HCEC 1CT (cell line): ENCODE data around the gene RAB44.
"Not testable (repeated sequence)": the region's sequence is repeated elsewhere in the genome, so short reads cannot be mapped to it uniquely, and the experiment has no call there.

Experiments used
- DNase-seq: peaks from one replicate; pipeline ENCODE4 v3.0.0-alpha.2; 2017

RAB44 gene

GRCh38 chr6:36697481-36697903 lies at the start of gene RAB44:
RAB44 (plus strand) TSS chr6:36697826; CDS start chr6:36704236, 6,410 bp downstream.
- no peak for DNase-seq

GRCh38 chr6:36649086-36649485 lies 48.5 kb upstream of the RAB44 start:
- DNase-seq: no peak

DNA sequence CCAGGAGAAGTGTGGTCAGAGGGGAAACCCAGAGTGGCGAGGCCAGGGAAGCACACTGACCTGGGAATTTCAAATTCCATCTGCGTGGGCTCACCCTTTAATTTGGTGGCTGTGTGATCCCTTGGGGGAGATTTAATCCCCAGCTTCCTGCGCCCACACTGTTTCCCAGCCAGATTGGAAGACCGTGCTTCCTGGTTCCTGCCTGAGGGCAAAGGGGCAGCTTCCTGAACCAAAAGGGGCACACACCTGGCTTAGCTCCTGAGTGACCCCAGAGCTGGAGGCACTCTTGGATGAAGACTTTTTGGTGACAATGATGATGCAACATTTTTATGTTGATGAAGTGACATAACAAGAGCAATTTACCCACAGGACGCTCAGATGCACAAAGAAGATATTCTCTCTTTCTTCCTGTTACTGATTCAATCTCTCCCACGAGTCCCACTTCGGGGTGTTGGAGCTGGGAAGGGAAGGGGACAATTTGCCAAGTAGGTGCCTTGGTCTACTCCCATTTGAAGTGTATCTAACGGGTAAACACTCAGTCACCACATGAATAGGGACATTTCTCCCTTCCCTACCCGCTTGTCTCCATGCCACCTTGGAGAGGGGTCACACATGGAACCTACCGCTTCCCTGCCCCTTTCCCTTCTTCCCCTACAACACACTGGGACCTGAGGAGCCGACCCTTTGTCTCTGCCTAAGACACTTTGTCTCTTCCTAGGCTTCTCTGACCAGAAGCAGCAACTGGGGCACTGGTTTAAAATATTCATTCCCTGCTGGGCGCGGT lies 47.7 kb upstream of the RAB44 start:
- DNase-seq: no peak

DNA sequence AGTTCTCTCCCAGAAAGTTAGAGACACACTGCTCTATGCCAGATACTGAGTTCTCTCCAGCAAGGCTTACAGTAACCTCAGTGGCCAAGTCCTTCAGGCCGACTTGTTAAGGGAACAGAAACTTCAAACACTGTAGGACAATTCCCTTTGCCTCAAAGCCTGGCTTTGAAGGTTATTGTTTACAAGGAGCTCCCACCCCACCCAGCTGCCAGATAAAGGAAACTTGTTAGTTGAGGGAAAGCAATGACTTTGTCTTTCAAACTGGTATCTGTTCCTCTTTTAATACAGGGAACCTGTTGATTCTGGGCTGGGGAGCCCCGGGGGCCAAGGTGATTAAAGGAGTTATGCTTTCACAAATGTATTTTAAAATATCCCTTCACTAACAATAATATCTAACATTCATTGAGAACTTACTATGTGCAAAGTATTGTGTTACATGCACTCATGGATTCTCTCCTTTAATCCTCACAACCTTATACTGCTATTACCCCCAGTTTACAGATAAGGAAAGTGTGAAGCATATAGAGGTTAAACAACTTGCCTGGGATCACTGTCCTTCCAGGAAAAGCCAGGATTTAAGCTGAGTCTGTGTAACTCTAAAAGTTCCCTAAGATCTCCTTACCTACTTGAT lies 46.7 kb upstream of the RAB44 start:
- no peak for DNase-seq

GRCh38 chr6:36651659-36652379 lies 45.8 kb upstream of the RAB44 start:
- DNase-seq: no peak

- not testable (repeated sequence) for DNase-seq
These were observed 43.2 kb upstream of the RAB44 start for GRCh38 chr6:36654469-36654868.

DNA sequence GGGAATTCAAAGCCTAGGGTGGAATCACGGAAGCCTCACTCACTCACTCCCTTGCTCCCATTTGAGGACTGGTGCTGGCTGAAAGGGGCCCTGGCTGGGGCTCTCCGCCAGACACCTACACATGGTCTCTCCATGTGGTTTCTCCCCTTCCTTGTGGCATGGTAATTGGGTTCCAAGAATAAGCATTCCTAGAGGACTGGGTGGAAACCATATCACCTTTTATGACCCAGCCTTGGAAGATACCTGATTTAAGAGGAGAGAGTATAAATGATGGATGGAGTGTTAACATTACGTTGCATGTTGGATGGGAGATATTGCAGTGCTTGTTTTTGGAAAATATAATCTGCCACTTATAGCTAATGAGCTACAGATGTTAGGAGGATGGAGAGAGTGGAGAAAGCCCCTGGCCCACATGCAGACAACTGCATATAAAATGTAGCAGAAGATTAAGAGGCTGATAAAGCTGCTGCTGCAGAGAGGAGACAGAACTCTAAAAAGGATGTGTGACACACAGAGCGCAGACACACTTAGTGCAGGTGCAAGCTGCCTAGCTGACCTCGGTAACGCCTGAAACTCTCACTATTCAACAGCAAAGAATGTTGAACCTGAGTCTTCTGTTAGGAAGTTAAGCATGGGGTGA lies 42.4 kb upstream of the RAB44 start:
- DNase-seq: no peak

- DNase-seq: no peak
These were observed 41.2 kb upstream of the RAB44 start for GRCh38 chr6:36656441-36656840.

GRCh38 chr6:36657271-36657670 lies 40.4 kb upstream of the RAB44 start:
- no peak for DNase-seq

DNA sequence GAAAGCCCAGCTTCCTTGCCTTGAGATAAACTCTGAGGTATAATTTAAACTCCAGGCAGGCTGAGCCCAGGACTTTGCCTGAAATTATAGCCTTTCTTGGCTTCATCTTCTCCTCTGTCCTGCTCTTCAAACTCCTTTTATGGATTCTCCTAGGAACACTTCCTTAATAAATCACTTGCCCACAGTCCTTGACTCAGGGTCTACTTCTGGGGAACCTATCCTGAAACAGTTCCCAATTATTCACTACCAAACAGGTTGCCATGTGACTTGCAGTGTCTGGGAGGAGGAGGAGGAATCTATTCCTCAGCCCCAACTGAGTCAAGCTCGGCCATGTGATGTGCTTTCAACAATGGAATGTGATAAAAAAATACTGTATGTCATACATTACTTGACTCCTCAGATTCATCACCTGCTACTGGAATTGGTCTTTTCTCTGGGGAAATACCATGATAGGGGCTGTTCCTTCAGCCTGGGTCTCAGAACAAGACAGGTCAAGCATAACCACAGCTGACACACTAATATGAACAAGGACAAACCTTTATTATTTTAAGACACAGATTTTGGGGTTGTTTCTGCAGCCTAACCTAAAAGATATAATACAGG lies 39.6 kb upstream of the RAB44 start:
- peak; percentile 75 for DNase-seq

- peak; percentile 55 for DNase-seq
These were observed 38.4 kb upstream of the RAB44 start for GRCh38 chr6:36659271-36659670.

- DNase-seq: no peak
These were observed 36.7 kb upstream of the RAB44 start for GRCh38 chr6:36660771-36661471.

- no peak for DNase-seq
These were observed 35.2 kb upstream of the RAB44 start for GRCh38 chr6:36662380-36662779.

- DNase-seq: no peak
These were observed 34.8 kb upstream of the RAB44 start for GRCh38 chr6:36662827-36663256.

- no peak for DNase-seq
These were observed 33.9 kb upstream of the RAB44 start for GRCh38 chr6:36663504-36664446.

- no peak for DNase-seq
These were observed 32.4 kb upstream of the RAB44 start for GRCh38 chr6:36665180-36665579.

GRCh38 chr6:36666287-36666686 lies 31.3 kb upstream of the RAB44 start:
- no peak for DNase-seq

GRCh38 chr6:36666826-36667591 lies 30.6 kb upstream of the RAB44 start:
- peak; percentile 89 for DNase-seq

DNA sequence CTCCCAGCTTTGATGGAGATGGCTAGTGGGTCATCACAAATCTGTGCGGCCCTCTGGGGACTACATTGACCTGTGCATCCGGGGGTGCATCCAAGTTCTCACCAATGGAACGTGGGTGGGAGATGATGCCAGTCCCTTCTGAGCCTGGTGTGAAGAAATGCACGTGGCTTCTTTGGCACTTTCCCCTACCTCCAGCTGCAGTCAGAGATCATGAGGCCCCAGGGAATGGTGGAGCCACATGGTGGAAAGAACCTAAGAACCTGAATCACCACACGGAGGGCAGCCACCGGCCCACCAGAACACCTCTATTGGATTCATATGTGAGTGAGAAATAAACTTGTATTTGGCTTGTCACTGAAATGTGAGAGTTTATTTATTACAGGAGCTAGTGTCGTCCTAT lies 29.0 kb upstream of the RAB44 start:
- DNase-seq: no peak

DNA sequence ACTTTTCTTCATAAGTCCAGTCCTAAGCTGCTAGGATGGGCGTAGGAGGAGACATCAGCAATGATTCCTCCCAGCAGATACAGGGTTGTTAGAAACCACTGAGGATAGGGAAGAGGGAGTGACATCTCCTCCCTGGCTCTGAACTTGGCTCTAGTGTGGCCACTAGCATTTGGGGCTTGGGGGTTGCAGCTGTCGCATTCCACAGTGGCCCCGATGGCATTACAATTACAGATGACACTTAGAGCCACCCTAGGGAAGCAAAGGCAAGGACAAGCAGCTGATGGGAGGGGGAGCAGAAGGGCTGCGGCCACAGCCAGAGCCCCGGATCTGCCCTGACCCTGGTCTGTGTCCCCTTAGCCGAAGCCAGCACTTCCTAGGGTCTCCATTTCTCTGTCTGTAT lies 28.6 kb upstream of the RAB44 start:
- DNase-seq: no peak
